ENCODE results near the gene SEPTIN10.

- TF ChIP-seq CTCF (IDR thresholded peaks at IDR 0.05) (peak in 1 of 4 experiments; percentile 8), EP300 (IDR thresholded peaks at IDR 0.05) (no peak), POLR2A (IDR thresholded peaks at IDR 0.05) (no peak)
Measured at GRCh38 chr2:109530712-109531111, 83.1 kb downstream of the SEPTIN10 start.

Measured in sigmoid colon (tissue), 4 donors.